VCaP (cell line): ENCODE results near the gene SLC25A13.
A peak's percentile ranks its signal among the peaks of the same experiment; 100 is the strongest.

Source experiments
- H3K27ac ChIP-seq: fragments of 450-650 bp; 2 replicates; pipeline ENCODE4 v1.5.1; 2017
- TF ChIP-seq, protein P1 (sequence below): fragments of 450-650 bp; conservative IDR thresholded peaks from 2 replicates; pipeline ENCODE4 v1.5.1; 2017; ENCODE audit warnings: mild to moderate bottlenecking, moderate library complexity

Gene SLC25A13

DNA sequence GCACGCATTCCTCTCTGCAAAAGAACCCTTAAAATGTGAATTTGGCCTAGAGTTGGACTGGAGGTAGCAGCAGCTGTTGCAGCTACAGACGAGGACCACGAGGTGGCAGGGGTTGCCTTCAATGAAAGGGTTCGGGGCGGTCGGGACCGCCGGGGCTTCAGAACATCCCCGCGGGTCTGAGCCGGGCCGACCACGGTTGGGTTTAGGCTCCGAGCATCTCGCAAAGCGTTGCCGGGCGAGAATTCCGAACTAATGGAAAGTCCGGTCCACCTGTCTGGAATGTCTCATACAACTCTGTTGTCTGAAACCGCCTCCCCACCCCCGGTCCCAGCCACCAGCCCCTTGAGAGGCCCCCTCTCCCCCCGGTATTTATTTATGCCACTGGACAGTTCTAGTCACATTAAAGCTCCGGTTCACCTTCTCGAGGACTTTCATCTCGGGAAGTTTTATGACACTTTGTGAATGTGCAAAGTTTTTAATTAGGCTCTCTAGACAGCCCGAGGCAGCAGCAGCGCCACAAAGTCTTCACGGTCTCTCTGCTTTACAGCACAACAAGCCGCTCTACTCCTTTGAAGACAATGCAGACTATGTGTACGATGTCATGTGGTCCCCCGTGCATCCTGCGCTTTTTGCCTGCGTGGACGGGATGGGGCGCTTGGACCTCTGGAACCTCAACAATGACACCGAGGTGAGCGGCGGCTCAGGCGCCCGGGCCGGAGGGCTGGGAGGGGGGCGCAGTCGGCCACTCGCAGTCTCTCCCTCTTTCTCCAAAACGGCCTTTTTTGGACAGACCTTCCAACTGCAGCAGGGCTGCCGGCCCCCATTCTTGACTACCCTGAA is 246.2 kb downstream of the SLC25A13 start:
- H3K27ac ChIP-seq, result peak overlapping the region; percentile 34
- TF ChIP-seq, protein P1, sequence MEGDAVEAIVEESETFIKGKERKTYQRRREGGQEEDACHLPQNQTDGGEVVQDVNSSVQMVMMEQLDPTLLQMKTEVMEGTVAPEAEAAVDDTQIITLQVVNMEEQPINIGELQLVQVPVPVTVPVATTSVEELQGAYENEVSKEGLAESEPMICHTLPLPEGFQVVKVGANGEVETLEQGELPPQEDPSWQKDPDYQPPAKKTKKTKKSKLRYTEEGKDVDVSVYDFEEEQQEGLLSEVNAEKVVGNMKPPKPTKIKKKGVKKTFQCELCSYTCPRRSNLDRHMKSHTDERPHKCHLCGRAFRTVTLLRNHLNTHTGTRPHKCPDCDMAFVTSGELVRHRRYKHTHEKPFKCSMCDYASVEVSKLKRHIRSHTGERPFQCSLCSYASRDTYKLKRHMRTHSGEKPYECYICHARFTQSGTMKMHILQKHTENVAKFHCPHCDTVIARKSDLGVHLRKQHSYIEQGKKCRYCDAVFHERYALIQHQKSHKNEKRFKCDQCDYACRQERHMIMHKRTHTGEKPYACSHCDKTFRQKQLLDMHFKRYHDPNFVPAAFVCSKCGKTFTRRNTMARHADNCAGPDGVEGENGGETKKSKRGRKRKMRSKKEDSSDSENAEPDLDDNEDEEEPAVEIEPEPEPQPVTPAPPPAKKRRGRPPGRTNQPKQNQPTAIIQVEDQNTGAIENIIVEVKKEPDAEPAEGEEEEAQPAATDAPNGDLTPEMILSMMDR, result peak; percentile 95

DNA sequence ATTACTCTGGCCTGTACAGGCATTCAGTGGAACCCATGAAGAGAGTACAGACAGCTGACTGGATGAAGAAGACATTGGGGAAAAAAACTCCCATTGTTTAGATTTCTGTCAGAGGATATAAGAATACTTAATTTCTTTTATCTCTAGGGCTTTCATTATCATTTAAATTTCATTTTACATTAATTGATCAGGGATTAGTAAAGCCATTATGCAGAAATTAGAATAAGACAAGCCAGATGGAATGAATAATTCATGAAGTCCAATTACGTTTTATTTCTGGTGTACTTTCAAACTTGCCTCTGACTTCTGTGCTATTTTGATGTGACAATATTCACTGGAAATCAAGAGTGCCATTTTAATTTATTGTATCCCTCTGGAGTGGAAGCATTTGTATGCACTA is 247.0 kb downstream of the SLC25A13 start:
- no peak overlapping the region for H3K27ac ChIP-seq
- TF ChIP-seq, protein P1, result no peak
